HepG2 (cell line): Measurements from ENCODE around the gene NEU4. TPM values are rescaled to one million over a fixed set of nuclear protein-coding genes. Genes with fewer than 3 reads are reported as not detected.

Experiments used
- FIP1L1 ChIP-seq: fragments of 200-400 bp; formaldehyde crosslinking; IDR thresholded peaks from 2 replicates; pipeline ENCODE4 v1.6.1; 2018; ENCODE audit warnings: low read depth, mild to moderate bottlenecking, low read length, moderate library complexity, borderline replicate concordance; ENCODE audit not compliant: insufficient read depth
- HIVEP1 ChIP-seq: sonication (generic); formaldehyde crosslinking; IDR thresholded peaks from 2 replicates; pipeline ENCODE4 v1.4.0; 2020; ENCODE audit warnings: mild to moderate bottlenecking, missing genetic modification reagents
- HNF4G ChIP-seq, 2 experiments: sonication (generic) in 1 of 2; formaldehyde crosslinking in 1 of 2; IDR thresholded peaks; 2 replicates each; pipeline versions ENCODE4 v1.4.0 to v1.6.1; 2011 to 2020; ENCODE audit warnings: borderline replicate concordance in 2 of 2, low read depth in 2 of 2, mild to moderate bottlenecking in 2 of 2, low read length in 1 of 2, missing genetic modification reagents in 1 of 2, moderate library complexity in 1 of 2
- JUND ChIP-seq: sonication (generic); formaldehyde crosslinking; IDR thresholded peaks from 2 replicates; pipeline ENCODE4 v1.8.0; 2022; ENCODE audit warnings: mild to moderate bottlenecking, missing genetic modification reagents
- KDM1A ChIP-seq: IDR thresholded peaks from 2 replicates; pipeline ENCODE4 v1.6.1; 2016; ENCODE audit warnings: missing compliant biosample characterization
- KMT2B ChIP-seq: IDR thresholded peaks from 2 replicates; pipeline ENCODE4 v1.6.1; 2016; ENCODE audit warnings: missing genetic modification reagents, missing compliant biosample characterization
- MTF1 ChIP-seq: sonication (generic); formaldehyde crosslinking; IDR thresholded peaks from 2 replicates; pipeline ENCODE4 v1.5.0; 2020; ENCODE audit warnings: missing genetic modification reagents
- PAX8 ChIP-seq: sonication (generic); formaldehyde crosslinking; IDR thresholded peaks from 2 replicates; pipeline ENCODE4 v1.8.0; 2022; ENCODE audit warnings: mild to moderate bottlenecking, missing genetic modification reagents, borderline replicate concordance
- STAG1 ChIP-seq: sonication (generic); formaldehyde crosslinking; IDR thresholded peaks from 2 replicates; pipeline ENCODE4 v1.4.0; 2020; ENCODE audit warnings: missing genetic modification reagents
- TEAD3 ChIP-seq: optimal IDR thresholded peaks from 2 replicates; pipeline ENCODE3; 2016; ENCODE audit warnings: borderline replicate concordance
- ZBTB20 ChIP-seq: sonication (generic); formaldehyde crosslinking; IDR thresholded peaks from 2 replicates; pipeline ENCODE4 v1.8.1; 2023; ENCODE audit warnings: missing genetic modification reagents, low read depth, mild to moderate bottlenecking, borderline replicate concordance
- ZFY ChIP-seq: sonication (generic); formaldehyde crosslinking; IDR thresholded peaks from 2 replicates; pipeline ENCODE4 v1.4.0; 2020; ENCODE audit warnings: missing genetic modification reagents
- ZNF431 ChIP-seq: sonication (generic); formaldehyde crosslinking; IDR thresholded peaks from 2 replicates; pipeline ENCODE4 v1.9.0; 2022; ENCODE audit warnings: missing genetic modification reagents, low read depth, mild to moderate bottlenecking, borderline replicate concordance
- ZNF501 ChIP-seq: sonication (generic); formaldehyde crosslinking; IDR thresholded peaks from 2 replicates; pipeline ENCODE4 v1.5.1; 2020; ENCODE audit warnings: mild to moderate bottlenecking, moderate library complexity, missing genetic modification reagents
- ZNF687 ChIP-seq: sonication (generic); formaldehyde crosslinking; IDR thresholded peaks from 2 replicates; pipeline ENCODE4 v1.5.1; 2020; ENCODE audit warnings: mild to moderate bottlenecking, missing genetic modification reagents, moderate library complexity
- ZSCAN20 ChIP-seq: sonication (generic); formaldehyde crosslinking; IDR thresholded peaks from 2 replicates; pipeline ENCODE4 v1.4.0; 2020; ENCODE audit warnings: missing genetic modification reagents, mild to moderate bottlenecking, borderline replicate concordance
- polyA plus RNA-seq, 8 experiments: library from polyadenylated mRNA; depleted of rRNA in 3 of 8; stranded (reverse) in 7 of 8; unstranded in 1 of 8; fragments of >200 nt; fragmentation: Illumina TruSeq in 4 of 8; extraction: Trizol in 4 of 8; gene quantifications; 2 replicates each; pipeline versions ENCODE4 v1.2.1 to v1.2.3, GENCODE V29; 2011 to 2016; ENCODE audit warnings: low read depth in 4 of 8, missing spikeins in 1 of 8, mixed read lengths in 1 of 8; ENCODE audit not compliant: insufficient read depth in 1 of 8
- total RNA-seq, 5 experiments: library from RNA; depleted of rRNA; stranded (reverse); fragments of >200 nt; fragmentation: Illumina TruSeq; extraction: Trizol; gene quantifications; 2 replicates each; pipeline ENCODE4 v1.2.3, GENCODE V29; 2016; ENCODE audit warnings: low read depth in 1 of 5
- TF ChIP-seq, protein P1 (sequence below): sonication (generic); formaldehyde crosslinking; IDR thresholded peaks from 2 replicates; pipeline ENCODE4; 2020; ENCODE audit warnings: missing genetic modification reagents, mild to moderate bottlenecking, borderline replicate concordance
- TF ChIP-seq, protein P2 (sequence below): IDR thresholded peaks from 2 replicates; pipeline ENCODE4 v1.6.1; 2016
- TF ChIP-seq, protein P3 (sequence below): sonication (generic); formaldehyde crosslinking; IDR thresholded peaks from 2 replicates; pipeline ENCODE4 v1.5.0; 2020; ENCODE audit warnings: missing genetic modification reagents

Gene NEU4
- total and polyA plus RNA-seq, 2 of the 13 experiments (the other 11 are each of a cell fraction or from before 2014, with no cell fraction given) = 53.5 to 107 TPM

DNA sequence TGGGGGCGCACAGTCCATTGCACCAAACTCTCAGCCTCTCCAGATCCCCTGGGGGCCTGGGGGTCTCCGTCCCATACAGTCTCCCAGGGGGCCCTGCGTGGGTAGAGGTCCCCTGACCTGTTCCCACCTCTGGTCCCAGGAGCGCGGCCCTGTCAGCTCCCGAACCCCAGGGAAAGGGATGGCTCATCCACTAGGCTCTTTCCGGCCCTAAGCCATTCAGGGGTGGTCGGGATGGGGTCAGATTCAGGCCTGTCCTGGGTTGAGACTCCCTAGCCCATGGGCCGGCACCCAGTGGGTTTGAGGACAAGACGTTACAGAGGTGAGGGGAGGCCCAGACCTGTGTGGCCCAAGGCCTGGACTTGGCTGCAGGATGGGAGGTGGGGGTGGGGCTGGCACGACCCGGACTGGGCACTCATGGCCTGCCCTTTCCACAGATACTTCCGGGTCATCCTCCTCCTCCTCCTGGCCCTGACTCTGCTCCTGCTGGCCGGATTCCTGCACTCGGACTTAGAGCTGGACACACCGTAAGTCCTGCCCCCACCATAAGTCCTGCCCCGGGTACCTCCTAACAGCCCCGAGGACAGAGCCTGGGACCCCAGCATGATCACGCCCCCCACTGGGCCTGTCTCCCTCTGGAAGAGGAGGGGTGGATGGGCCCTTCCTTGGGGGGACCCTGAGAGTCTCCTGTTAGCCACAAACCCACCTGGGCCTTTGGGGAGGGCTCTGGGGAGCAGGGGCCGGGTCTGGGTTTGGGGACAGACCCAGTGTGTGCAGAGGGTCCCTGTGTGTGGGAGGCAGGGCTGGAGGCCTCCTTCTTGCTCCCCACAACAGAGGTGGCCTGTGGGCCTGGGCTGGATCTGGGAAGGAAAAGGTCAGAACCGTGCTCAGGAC lies 10.1 kb upstream of the NEU4 start (continued):
- TF ChIP-seq KMT2B (CRISPR knock-in tag) = no peak
- TF ChIP-seq, protein P1, sequence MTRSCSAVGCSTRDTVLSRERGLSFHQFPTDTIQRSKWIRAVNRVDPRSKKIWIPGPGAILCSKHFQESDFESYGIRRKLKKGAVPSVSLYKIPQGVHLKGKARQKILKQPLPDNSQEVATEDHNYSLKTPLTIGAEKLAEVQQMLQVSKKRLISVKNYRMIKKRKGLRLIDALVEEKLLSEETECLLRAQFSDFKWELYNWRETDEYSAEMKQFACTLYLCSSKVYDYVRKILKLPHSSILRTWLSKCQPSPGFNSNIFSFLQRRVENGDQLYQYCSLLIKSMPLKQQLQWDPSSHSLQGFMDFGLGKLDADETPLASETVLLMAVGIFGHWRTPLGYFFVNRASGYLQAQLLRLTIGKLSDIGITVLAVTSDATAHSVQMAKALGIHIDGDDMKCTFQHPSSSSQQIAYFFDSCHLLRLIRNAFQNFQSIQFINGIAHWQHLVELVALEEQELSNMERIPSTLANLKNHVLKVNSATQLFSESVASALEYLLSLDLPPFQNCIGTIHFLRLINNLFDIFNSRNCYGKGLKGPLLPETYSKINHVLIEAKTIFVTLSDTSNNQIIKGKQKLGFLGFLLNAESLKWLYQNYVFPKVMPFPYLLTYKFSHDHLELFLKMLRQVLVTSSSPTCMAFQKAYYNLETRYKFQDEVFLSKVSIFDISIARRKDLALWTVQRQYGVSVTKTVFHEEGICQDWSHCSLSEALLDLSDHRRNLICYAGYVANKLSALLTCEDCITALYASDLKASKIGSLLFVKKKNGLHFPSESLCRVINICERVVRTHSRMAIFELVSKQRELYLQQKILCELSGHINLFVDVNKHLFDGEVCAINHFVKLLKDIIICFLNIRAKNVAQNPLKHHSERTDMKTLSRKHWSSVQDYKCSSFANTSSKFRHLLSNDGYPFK (CRISPR knock-in tag) = no peak
- TF ChIP-seq JUND = no peak
- TF ChIP-seq FIP1L1 = no peak
- no peak for TF ChIP-seq ZBTB20 (CRISPR knock-in tag)
- TF ChIP-seq ZNF501 = peak; percentile 38; the same call in 1 of the 2 replicates
- TF ChIP-seq PAX8 (CRISPR knock-in tag) = no peak
- no peak for TF ChIP-seq KDM1A (CRISPR knock-in tag)
- no peak for TF ChIP-seq ZNF431
- no peak; the same call in 1 of the 2 replicates for TF ChIP-seq HIVEP1
- peak; percentile 51 for TF ChIP-seq TEAD3 (CRISPR knock-in tag)
- no peak for TF ChIP-seq MTF1 (CRISPR knock-in tag)
- TF ChIP-seq, protein P2, sequence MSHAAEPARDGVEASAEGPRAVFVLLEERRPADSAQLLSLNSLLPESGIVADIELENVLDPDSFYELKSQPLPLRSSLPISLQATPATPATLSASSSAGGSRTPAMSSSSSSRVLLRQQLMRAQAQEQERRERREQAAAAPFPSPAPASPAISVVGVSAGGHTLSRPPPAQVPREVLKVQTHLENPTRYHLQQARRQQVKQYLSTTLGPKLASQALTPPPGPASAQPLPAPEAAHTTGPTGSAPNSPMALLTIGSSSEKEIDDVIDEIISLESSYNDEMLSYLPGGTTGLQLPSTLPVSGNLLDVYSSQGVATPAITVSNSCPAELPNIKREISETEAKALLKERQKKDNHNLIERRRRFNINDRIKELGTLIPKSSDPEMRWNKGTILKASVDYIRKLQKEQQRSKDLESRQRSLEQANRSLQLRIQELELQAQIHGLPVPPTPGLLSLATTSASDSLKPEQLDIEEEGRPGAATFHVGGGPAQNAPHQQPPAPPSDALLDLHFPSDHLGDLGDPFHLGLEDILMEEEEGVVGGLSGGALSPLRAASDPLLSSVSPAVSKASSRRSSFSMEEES (CRISPR knock-in tag) = no peak
- no peak for TF ChIP-seq STAG1 (CRISPR knock-in tag)
- peak; percentile 95 for TF ChIP-seq ZNF687 (CRISPR knock-in tag)
- no peak for TF ChIP-seq ZSCAN20 (CRISPR knock-in tag)
- TF ChIP-seq, protein P3, sequence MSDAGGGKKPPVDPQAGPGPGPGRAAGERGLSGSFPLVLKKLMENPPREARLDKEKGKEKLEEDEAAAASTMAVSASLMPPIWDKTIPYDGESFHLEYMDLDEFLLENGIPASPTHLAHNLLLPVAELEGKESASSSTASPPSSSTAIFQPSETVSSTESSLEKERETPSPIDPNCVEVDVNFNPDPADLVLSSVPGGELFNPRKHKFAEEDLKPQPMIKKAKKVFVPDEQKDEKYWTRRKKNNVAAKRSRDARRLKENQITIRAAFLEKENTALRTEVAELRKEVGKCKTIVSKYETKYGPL (CRISPR knock-in tag) = no peak
- 0 out of 2 replicates have a peak, but pooled peaks have one; percentile 26 for TF ChIP-seq HNF4G (IDR thresholded peaks at IDR 0.05; ENCODE audit: borderline replicate concordance, low read depth, low read length)
- no peak for TF ChIP-seq HNF4G (CRISPR knock-in tag; IDR thresholded peaks at IDR 0.05; ENCODE audit: borderline replicate concordance, low read depth)
- TF ChIP-seq ZFY (CRISPR knock-in tag) = peak; percentile 61; the same call in 1 of the 2 replicates
